HG03432 (cell line): Measurements from ENCODE around the gene NPEPL1.
"Not testable (repeated sequence)": the region's sequence is repeated elsewhere in the genome, so short reads cannot be mapped to it uniquely, and the experiment has no call there.

Experiments
- ATAC-seq: cut with Tn5 transposase; IDR thresholded peaks from one replicate; pipeline ENCODE4 v1.9.1; 2021; ENCODE audit warnings: mild to moderate bottlenecking, moderate library complexity; ENCODE audit not compliant: unreplicated experiment

The NPEPL1 gene

DNA sequence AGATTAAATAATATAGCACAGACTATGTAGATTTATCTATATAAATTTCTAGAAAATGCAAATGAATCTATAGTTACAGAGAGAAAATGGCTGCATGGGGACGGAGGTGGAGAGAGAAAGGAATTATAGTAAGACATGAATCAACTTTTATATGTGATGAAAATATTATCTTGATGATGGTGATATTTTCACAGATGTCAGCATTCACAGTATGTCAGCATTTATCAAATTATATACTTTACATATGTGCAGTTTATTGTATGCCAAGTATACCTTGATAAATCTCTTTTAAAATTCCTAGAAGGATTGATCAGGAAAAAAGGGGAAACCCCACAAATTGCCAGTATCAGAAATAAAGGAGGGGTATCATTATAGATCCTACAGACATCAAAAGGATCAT is 44.6 kb downstream of the NPEPL1 start:
- ATAC-seq: no peak

DNA sequence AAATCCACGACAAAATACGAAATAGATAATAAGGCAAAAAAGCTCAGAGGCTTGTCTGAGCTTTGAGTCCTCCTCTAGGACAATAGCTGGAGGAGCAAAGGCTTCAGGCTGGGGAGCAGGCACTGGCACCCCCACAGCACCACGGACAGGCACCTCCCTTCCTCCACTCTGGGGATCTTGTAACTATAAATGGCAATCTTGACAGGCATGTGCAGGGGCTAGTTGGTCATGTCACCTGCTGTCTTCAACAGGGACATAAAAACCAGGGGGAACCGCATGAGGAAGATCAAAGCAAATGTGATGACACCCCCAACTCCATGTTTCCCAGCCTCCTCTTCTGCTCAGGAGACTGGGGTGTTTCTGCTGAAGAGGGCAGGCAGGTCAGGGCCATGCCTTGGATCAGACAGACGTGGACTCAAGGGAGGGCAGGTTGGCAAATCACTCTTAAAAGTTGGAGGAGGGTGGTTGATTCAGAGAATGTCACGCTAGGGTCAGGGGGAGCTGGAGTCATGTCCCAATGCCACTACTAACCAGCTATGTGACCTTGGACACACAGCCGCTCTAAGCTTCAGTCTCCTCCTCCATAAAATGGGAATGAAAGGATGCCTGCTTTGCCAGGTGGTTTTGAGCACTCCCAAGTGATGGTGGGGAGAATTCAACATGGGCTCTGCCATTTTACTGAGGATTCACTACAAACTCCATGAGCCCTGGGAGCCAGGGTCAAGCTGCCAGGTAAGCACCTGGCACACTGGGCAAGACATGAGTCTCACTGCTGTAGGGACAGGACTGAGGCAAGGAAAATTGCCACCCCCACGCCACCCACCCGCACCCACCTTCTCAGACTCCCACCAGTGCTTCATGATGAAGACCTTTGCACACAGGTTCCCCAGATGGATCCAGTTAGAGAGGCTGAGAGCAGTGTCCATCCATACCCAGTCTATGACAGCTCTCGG is 48.0 kb downstream of the NPEPL1 start:
- no peak for ATAC-seq

DNA sequence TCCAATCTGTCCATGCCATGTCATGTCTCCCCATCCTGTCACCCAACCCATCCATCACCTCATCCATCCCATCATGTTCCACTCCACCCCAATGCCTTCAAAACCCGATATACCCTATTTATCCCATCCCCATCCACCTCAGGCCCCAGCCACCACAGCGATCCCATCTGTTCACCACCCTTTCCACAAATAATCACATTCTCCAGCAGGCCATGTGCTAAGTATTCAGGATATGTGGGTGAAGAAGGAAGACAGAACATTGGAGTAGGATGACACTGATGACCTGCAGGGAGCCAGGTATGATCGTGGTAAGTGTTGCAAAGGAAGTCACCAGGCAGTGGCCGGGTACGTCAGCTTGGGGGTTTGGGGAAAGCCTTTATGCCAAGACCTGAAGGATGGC is 48.8 kb downstream of the NPEPL1 start:
- no peak for ATAC-seq

DNA sequence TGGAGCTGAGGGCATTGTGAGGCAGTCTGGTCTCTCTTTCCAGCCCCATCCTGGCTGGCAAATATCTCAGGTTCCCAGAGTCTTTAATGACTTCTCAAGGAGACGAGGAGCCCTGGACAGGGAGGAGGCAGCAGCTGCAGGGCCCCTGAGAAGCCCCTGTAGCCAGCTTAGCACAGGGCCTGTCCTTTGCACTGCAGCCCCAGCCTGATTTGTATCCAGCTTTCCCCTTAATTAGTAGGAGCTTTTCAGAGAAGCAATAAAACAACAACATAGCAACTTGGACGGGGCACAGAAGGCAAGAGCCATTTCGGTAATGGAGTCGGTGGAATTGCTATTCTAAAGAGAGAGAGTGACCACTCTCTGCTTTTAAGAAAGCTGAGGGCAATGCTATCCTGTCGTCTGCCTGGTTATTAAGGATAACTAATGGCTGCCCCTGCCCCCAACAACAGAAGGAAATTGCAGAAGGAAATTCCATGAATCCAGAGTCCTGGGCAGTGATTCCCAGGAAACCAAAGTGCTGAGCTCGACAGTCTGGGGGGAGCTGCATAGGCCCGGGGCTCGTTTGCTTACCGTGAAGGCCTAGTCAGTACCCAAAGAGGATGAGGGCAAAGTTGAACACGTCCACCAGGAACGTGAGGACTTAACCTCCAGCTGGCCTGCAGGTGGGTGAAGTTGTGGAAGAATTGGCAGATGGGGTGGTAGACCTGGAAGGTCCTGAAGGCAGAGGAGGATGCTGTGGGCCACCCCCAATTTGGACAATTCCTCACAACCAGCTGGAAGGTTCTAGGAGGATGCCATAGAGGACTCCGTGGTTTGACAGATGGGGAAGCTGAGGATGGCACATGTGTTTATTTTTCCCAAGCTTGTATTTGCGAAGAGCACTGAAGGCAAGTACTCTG is 50.3 kb downstream of the NPEPL1 start:
- no peak for ATAC-seq

DNA sequence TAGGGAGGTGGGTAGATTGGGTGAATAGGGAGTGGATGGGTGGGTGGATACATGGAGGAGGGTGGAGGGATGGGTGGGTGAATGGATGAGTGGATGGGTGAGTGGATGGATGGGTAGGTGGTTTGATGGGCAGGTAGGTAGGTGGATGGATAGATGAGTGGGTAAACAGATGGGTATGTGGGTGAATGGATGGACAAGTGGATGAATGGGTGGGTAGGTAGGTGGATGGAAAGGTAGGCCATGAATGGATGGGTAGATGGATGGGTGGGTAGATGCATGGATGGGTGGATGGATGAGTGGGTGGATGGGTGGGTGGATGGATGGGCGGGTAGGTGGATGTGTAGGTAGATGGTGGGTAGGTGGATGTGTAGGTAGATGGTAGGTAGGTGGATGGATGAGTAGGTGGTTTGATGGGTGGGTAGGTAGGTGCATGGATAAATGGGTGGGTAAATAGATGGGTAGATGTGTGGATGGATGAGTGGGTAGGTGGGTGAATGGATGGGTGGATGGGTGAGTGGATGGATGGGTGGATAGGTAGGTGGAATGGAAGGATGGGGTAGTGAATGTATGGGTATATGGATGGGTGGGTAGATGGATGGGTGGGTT is 51.4 kb downstream of the NPEPL1 start:
- no peak for ATAC-seq

DNA sequence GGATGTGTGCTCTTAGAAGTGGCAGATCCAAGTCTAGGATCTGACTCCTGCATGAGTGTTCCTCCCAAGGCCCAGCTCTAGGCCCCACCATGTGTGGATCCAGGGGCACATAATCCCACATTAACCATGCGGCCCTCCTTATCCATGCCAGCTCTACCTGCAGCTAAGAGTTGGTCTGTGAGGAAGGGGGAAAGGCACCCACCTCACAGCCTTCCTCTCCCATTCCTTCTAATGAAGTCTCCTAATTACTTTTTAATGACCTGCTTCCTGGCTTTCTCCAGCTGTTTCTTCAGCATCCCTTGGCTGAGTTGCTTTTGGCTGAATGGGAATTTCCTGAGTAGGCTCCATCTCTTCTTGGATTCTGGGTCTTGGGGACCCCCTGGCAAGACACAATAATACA is 52.2 kb downstream of the NPEPL1 start:
- no peak for ATAC-seq

DNA sequence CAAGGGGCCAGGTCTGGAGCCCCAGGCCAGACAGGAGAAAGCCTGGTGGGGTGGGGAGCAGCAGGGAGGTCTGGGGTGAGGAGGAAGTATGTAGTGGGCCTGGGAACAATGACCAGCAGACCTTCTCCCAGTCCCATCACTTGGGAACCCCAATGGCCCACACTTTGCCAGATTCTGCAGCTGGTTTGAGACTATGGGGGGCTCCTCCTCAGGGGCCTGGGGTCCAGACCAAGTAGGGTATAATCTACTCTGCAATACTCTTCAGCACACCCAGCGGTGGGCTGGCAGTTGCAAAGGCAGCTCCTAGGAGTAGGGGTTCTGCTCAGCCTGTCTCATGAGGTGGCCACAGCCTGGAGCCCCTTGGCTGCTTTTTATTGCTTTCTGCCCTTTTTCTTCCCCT is 52.8 kb downstream of the NPEPL1 start:
- no peak for ATAC-seq

DNA sequence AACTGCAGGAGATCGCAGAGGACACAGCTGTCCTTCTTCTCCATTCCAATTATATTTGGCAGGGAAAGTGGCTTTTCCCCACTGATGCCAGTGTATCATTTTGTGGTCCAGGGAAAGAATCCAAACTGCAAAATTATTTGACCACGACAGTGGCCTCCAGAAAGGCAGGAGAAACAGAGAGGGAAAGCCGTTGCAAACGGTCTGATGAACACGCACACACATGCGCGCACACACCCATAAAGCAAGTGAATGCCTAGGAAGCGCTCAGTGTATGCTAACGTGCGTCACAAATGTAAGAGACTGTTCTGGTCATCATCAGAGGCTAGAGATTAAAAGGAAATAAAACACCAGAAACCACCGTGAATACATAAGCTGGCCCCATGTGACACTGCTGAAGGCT is 54.0 kb downstream of the NPEPL1 start:
- ATAC-seq: no peak

DNA sequence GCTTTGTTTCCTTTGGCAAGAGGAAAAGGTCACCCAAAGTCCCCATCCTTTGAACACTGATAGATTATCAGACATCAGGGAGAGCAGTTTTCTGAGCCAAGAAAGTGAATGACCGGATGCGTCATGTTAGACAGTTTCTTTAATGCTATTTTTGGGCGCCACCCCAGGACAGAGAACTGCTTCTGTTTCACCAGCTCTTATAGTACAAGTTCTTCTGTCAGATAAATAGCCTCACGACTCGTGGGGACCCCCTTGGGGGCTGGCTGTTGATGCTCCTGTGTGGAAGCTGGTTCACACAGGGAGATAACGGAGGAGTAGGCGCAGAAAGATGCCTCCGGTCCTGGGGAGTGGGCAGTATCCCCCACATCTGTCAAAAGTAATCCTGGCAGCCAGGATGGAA is 54.6 kb downstream of the NPEPL1 start:
- ATAC-seq: no peak

DNA sequence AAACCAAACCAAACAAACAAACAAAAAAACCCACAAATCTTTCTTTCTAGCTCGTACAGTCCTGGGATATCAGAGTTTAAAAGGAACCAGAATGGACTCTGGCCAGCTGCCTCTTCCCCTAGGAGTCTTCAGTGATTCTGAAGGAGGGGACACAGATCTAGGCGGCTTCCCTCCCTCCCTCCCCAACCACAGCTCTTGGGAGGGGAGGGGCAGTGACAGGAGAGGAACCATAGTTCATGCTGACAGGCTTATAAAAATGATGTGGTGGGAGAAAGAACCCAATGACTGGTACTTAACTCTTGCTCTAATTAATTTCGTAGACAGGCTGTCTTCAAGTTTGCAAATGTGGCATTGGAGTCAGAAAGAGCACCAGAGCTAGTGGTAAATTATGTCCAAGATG is 56.0 kb downstream of the NPEPL1 start:
- ATAC-seq: no peak

DNA sequence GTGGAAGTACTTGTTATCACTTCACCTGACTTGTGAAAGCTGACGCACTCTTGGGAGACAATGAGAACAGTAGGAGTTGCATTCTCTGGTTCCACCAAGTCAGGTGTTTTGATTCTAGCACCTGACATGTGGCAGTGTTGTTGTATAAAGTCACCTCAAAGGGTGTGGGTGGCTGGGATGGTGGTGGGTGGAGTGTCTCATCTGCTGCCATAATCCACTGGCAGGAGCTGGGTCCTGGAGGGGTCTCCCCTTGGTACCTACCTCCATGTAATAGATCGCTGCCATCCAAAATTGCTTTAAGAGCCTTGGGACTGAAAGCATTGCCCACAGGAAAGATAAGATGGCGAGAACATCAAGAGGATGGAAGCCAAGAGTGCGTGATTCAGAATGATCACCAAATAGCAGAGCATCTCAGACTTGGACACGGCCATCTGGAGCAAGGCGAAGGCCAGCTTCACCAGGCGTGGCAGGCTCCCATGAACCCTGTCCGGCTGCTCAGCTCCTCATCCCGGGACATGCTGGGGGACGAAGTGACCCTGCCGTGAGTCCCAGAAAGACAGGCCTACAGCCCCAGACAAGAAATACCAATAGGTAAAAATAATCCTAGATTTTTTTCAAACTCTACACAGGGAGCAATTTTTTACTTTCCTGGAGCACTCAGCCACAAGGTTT is 56.6 kb downstream of the NPEPL1 start:
- no peak for ATAC-seq

DNA sequence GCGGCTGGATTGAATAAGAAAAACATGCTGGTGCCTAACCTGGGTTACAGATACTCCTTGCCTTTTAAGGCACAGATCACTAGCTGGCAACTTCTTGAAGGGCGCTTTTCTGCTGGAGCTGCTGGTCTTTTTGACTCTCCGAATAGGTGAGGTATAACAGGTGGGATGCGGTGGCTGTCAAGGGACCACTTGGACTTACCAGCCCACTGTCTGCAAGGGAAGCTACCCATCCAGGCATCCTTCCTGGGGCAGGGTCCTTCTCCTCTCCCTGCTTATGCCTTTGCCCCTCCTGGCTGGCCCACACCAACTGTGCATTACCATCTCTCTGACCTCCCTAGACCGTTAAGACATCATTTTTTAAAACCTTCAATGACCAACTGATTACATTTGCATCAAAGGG is 57.4 kb downstream of the NPEPL1 start:
- no peak for ATAC-seq

DNA sequence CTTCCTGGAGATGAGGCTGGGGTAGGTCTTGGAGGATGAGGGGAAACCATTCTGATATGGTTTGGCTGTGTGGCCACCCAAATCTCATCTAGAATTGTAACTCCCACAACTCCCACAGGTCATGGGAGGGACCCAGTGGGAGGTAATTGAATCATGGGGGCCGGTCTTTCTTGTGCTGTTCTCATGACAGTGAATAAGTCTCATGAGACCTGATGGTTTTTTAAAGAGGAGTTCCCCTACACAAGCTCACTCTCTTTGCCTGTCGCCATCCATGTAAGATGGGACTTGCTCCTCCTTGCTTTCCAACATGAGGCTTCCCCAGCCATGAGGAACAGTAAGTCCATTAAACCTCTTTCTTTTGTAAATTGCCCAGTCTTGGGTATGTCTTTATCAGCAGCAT is 58.1 kb downstream of the NPEPL1 start:
- not testable (repeated sequence) for ATAC-seq

DNA sequence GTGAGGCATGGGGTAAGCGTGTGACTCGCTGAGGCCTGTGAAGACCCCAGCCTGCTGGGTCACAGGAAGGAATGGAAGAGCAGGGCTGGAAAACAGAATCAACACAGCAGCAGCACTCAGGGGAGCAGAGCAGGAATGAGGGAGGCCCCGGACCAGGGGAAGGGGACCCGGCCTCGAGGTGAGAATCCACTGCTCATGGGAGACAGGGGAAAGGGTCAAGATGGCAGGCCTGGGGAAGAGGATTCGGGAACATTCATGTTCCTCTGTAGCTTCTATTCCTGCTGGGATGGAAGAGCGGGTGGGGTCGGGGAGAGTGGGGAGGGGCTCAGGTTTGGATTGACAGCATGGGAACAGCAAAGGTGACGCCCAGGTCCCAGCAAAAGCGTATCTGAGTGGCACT is 59.4 kb downstream of the NPEPL1 start:
- no peak for ATAC-seq

DNA sequence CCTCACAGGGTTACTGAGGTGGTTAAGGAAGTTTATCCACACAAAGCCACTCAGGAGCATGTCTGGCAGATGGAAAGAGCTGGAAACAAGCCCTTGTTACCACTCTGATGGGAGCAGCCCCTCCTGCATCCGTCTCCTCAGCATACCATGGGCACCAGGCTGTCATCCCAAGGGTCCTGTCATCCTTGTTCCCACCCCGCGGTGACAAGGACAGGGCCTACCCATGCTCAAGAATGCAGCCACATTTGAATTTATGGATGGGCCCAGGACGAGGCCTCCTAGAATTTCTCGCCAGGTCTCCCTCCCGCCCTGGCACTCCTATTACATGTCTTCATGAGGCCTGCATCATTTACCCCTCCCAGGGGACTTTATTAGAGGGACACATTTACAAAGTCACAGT is 60.0 kb downstream of the NPEPL1 start:
- ATAC-seq: no peak

DNA sequence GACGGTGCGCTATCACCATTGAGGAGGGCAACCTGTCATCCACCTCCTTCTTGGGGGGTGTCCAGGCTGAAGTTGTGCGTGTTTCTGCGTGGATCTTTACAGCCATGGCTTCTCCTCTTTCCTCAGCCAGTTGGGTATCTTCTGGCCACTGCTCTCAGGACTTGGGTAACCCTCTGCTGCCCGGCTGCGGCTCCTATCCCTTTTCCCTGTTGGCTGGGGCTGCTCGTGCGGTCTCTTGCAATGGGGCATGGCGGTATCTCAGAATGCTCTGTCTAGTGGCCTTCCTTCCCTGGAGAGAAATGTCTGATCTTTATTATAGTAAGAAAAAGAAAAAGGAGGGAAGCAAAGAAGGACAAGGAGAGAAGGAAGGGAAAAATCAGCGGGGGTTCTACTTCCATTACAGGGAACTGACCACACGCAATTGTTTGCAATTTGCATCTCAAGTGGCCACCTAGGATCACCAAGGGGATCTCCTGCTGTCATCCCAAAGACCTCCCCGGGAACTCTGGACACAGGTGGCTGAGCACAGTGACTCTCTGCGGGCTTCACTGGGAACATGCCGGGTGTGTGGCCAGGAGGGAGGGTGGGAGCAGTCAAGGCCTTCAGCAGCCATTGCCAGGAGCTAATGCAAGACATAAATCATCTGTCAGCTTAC is 60.8 kb downstream of the NPEPL1 start:
- ATAC-seq: no peak

DNA sequence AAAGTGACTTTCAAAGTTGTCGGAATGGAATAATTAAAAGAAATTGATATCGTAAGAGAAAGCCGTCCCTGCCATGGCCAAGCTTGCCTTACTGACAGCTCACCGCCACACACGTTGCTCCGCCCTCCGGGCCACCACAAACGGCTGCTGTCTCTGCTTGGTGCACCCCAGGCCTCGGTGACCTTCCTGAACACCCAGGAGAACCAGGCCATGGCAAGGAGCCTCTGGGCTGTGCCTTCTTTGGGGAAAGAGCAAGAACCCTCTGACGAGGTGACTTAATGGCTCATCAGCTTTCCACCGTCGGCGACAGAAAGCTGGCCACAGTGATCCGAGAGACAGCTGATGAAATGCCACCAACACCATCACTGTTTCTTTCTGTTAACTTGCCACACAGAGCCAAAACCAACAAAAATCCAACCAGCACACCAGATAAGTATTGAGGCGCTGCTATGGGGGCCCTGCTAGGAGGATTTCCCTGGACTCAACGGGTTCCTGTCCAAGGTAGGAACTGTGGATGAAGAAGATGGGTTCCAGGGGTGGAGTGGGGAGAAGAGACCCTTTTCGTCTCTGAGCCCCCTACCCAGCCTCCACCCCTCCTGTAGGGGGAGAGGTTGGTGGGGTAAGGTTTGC is 61.4 kb downstream of the NPEPL1 start:
- ATAC-seq: no peak

DNA sequence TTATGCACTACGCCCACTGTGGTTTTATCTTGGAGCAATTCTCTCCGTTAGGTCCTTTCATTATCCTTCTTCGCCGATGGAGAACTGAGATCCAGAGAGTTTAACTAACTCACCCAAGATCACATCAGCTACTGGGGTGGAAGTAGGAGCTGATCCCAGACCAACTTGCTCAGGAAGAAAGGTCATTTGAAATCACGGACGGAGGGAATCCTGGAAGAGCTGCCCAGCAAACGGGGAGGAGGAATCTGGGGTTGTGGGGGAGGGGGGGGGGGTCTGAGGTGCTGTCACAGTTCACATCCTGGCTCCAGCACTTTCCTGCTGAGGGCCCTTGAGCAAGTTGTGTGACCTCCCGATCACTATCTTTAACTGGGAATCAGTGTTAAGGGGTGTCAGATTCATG is 62.0 kb downstream of the NPEPL1 start:
- ATAC-seq: no peak

DNA sequence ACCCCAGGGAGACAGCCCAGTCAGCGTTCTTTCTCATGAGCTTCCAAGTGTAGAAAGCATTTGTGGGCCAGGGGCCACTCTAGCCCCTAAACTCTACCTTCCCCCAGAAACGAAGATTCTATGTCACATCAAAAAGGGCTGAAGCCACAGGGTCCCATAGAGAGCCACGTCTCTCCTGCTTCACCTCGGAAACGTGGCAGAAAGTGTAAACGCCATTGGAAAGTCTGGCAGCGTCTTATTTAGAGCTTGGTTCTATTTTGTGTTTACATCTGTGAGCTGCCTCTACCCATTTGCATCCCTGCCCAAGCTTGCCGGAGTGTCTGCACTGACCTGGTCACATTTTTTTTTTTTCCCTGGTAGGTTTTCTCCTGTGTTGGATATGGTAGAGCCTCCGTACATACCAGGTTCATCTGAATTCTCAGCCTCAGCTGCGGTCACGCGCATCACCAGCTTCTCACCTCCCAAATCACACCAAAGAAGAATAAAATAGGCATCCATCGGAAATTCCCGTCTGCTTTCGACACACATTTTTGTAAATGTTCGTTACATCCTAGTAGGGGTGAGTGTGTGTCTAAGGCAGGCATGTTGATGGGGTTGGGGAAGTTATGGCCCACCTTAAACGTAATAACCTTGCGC is 62.6 kb downstream of the NPEPL1 start:
- no peak for ATAC-seq
